22Rv1 (cell line): ENCODE measurements around the gene TCERG1L.

Experiments
- H3K27ac ChIP-seq: fragments of 450-650 bp; 2 replicates; pipeline ENCODE4 v1.5.1; 2017
- CTCF ChIP-seq: fragments of 450-650 bp; IDR thresholded peaks from 2 replicates; pipeline ENCODE4 v1.5.1; 2017; ENCODE audit warnings: mild to moderate bottlenecking
- ZFX ChIP-seq: fragments of 450-650 bp; IDR thresholded peaks from 2 replicates; pipeline ENCODE4 v1.6.1; 2017; ENCODE audit warnings: antibody characterized with exemption, borderline replicate concordance

The TCERG1L gene

GRCh38 chr10:131211559-131211958 lies 100.0 kb downstream of the TCERG1L start:
- no peak for TF ChIP-seq ZFX
- no peak for TF ChIP-seq CTCF
- no peak overlapping the region for H3K27ac ChIP-seq

GRCh38 chr10:131211146-131211545 lies 100.4 kb downstream of the TCERG1L start:
- TF ChIP-seq ZFX (no peak), CTCF (no peak)
- no peak overlapping the region for H3K27ac ChIP-seq

- H3K27ac ChIP-seq = no peak overlapping the region
- no peak for TF ChIP-seq ZFX
- no peak for TF ChIP-seq CTCF
Measured at GRCh38 chr10:131210181-131210580, 101.3 kb downstream of the TCERG1L start.

- TF ChIP-seq CTCF (no peak), ZFX (no peak)
- no peak overlapping the region for H3K27ac ChIP-seq
Measured at GRCh38 chr10:131207584-131208532, 103.7 kb downstream of the TCERG1L start.

- H3K27ac ChIP-seq = no peak overlapping the region
- TF ChIP-seq ZFX (no peak), CTCF (no peak)
Measured at GRCh38 chr10:131207176-131207575, 104.3 kb downstream of the TCERG1L start.

GRCh38 chr10:131206111-131206995 lies 105.2 kb downstream of the TCERG1L start:
- no peak overlapping the region for H3K27ac ChIP-seq
- TF ChIP-seq ZFX = no peak

- TF ChIP-seq CTCF (no peak), ZFX (no peak)
- no peak overlapping the region for H3K27ac ChIP-seq
Measured at GRCh38 chr10:131205556-131205955, 106.0 kb downstream of the TCERG1L start.
